ENCODE measurements around the gene INPP4A. TPM values are rescaled to one million over a fixed set of nuclear protein-coding genes. Genes with fewer than 3 reads are reported as not detected.
"Not testable (repeated sequence)": the region's sequence is repeated elsewhere in the genome, so short reads cannot be mapped to it uniquely, and the experiment has no call there.

The INPP4A gene
- total RNA-seq, 1 experiment from 2014 or later, result 8.4 TPM

GRCh38 chr2:98582523-98582922 lies 137.9 kb downstream of the INPP4A start:
- DNase-seq, result no peak
- Histone ChIP-seq H3K27me3 (no peaks in the 10 kb centered on the region), H3K36me3 (no peaks in the 10 kb centered on the region), H3K9me3 (no peaks in the 10 kb centered on the region), H3K4me3 (no peak overlapping the region)

DNA sequence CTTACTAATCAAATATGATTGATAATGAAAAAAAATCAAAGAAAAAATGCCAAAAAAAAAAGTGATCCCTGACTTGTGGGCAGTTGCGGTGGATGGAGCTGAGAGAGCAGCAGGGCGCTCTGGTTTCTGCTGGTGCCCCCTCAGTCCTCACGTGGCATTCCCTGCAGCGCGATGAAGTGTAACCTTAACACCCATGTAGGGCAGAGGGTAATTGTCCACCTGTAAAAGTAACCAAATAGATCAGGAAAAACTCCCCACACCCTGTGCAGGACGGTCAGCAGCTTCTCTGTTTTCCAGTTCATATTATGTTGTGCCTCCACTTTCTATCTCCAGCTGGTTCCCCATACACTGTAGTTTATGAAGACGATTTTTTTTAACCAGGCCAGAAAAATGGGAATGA lies 138.6 kb downstream of the INPP4A start:
- no peaks in the 10 kb centered on the region for H3K36me3 ChIP-seq
- DNase-seq, result no peak

DNA sequence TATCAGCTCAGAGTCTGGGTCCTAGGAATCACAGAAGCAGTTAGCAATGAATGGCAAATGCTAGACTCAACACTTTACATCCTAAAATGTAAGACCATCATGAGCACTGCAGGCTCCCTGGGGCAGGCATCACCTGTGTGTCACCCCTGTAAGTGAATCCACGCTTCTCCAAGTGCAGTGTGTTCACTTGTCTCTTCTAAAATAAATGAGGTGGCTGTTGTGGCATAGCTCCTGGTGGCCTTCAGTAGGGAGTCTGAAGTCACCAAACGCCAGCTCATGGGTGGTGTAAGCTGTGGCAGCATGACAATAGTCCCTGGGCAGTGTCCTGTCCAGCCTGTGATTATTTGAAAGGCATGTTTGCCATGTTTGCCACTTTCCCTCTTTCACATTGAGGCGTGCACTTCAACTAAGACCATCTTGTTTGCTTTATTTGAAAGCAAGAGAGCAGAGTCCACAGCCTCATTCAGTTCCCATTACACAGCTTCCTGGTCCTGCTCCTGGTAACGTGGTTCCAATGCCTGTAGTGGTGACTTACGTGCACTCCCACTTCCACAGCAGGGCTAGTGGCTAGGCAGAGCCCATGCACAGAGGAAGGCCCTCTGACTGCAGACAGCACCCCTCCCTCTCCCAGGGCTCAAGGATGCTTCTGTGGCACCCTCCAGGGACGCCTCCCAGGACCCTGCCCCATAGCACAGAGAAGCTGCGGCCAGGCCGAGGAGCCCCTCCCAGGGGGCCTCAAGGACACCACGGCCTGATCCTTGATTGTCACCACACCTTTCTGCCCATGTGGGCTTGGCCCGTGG lies 139.4 kb downstream of the INPP4A start:
- no peak for DNase-seq
- Histone ChIP-seq H3K36me3 (no peaks in the 10 kb centered on the region), H3K4me3 (no peak overlapping the region), H3K9me3 (no peaks in the 10 kb centered on the region), H3K27me3 (no peaks in the 10 kb centered on the region)

More for the DNA sequence above, 138.6 kb downstream of the INPP4A start:
- Histone ChIP-seq H3K9me3 (no peaks in the 10 kb centered on the region), H3K27me3 (no peaks in the 10 kb centered on the region), H3K4me3 (no peak overlapping the region)

GRCh38 chr2:98585386-98585785 lies 140.7 kb downstream of the INPP4A start:
- no peaks in the 10 kb centered on the region for H3K27me3 ChIP-seq
- H3K4me3 ChIP-seq, result no peak overlapping the region
- no peaks in the 10 kb centered on the region for H3K9me3 ChIP-seq
- no peak for DNase-seq
- no peaks in the 10 kb centered on the region; the same call in 1 of the 2 replicates for H3K36me3 ChIP-seq

GRCh38 chr2:98586551-98587140 lies 142.0 kb downstream of the INPP4A start:
- Histone ChIP-seq H3K4me3 (no peak overlapping the region), H3K27me3 (no peaks in the 10 kb centered on the region), H3K9me3 (no peaks in the 10 kb centered on the region), H3K36me3 (no peaks in the 10 kb centered on the region; the same call in 1 of the 2 replicates)
- no peak for DNase-seq

DNA sequence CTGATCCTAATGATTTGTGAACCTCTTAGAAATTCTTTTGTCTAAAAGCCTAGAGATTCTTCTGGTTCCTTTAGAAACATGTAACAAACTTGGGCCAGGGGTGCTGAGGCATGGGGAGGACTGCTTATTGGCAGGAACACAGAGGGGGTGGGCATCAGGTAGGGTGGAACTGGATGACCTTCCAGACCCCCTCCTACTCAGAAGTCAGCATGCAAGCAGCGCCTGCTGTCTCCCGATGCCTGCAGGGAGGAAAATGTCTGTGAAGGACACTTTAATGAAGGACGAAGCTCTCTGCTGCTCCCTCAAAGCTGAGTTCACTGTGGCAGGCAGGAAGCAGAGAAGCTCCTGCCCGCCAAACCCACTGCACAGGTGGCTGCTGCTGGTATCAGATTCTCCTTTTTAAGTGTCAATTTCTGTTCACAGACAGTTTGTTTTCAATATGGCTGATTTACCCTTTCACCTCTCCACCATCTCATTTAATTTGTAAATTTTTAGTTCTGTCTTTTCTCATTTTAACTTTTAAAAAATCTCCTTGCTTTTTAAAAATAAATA lies 144.3 kb downstream of the INPP4A start:
- Histone ChIP-seq H3K36me3 (no peaks in the 10 kb centered on the region; the same call in none of the 2 replicates), H3K4me3 (no peak overlapping the region), H3K9me3 (no peaks in the 10 kb centered on the region), H3K27me3 (no peaks in the 10 kb centered on the region)
- no peak for DNase-seq

GRCh38 chr2:98589489-98589888 lies 144.8 kb downstream of the INPP4A start:
- no peaks in the 10 kb centered on the region for H3K27me3 ChIP-seq
- H3K36me3 ChIP-seq, result no peaks in the 10 kb centered on the region; the same call in none of the 2 replicates
- no peak for DNase-seq
- H3K4me3 ChIP-seq, result no peak overlapping the region
- no peaks in the 10 kb centered on the region for H3K9me3 ChIP-seq

- H3K9me3 ChIP-seq, result no peaks in the 10 kb centered on the region
- no peaks in the 10 kb centered on the region for H3K27me3 ChIP-seq
- H3K36me3 ChIP-seq, result peaks cover 18% of the 10 kb centered on the region
- no peak overlapping the region for H3K4me3 ChIP-seq
- DNase-seq, result no peak
Measured at GRCh38 chr2:98592565-98592964, 147.9 kb downstream of the INPP4A start.

DNA sequence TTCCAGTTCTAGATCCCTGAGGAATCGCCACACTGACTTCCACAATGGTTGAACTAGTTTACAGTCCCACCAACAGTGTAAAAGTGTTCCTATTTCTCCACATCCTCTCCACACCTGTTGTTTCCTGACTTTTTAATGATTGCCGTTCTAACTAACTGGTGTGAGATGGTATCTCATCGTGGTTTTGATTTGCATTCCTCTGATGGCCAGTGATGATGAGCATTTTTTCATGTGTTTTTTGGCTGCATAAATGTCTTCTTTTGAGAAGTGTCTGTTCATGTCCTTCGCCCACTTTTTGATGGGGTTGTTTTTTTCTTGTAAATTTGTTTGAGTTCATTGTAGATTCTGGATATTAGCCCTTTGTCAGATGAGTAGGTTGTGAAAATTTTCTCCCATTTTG lies 150.0 kb downstream of the INPP4A start:
- H3K4me3 ChIP-seq, DNase-seq, H3K27me3 ChIP-seq, H3K9me3 ChIP-seq: not testable (repeated sequence)
- H3K36me3 ChIP-seq, result peaks cover 30% of the 10 kb centered on the region

GRCh38 chr2:98598781-98599428 lies 154.2 kb downstream of the INPP4A start:
- DNase-seq, result no peak
- no peaks in the 10 kb centered on the region for H3K27me3 ChIP-seq
- no peak overlapping the region for H3K4me3 ChIP-seq
- H3K9me3 ChIP-seq, result no peaks in the 10 kb centered on the region
- peaks cover 62% of the 10 kb centered on the region for H3K36me3 ChIP-seq

- Histone ChIP-seq H3K9me3 (no peaks in the 10 kb centered on the region), H3K27me3 (no peaks in the 10 kb centered on the region), H3K36me3 (peaks cover 53% of the 10 kb centered on the region), H3K4me3 (no peak overlapping the region)
- DNase-seq, result no peak
Measured at GRCh38 chr2:98601532-98602132, 157.0 kb downstream of the INPP4A start.

DNA sequence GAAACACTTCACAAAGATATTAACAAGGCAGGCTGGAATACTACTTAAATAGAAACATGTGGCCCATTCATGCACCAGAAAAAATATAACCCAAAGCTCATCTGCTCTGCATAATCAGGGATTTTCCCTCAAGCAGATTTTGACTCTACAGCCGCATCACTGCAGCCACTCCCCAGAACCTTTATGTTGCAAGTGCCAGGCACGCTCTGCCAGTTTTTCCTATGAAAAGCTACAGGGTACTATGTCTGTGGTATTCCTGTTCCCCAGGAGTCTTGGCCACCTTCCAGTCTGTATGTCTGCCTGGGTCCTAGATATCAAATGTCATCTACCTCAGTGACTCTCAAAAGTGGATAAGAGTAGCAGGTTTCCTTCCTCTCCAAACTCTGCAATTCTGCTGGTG lies 159.9 kb downstream of the INPP4A start:
- DNase-seq, result no peak
- Histone ChIP-seq H3K27me3 (no peaks in the 10 kb centered on the region), H3K36me3 (peaks cover 39% of the 10 kb centered on the region), H3K9me3 (no peaks in the 10 kb centered on the region), H3K4me3 (no peak overlapping the region)

- H3K36me3 ChIP-seq, result peaks cover 39% of the 10 kb centered on the region
Measured at GRCh38 chr2:98605076-98605475, 160.4 kb downstream of the INPP4A start.

DNA sequence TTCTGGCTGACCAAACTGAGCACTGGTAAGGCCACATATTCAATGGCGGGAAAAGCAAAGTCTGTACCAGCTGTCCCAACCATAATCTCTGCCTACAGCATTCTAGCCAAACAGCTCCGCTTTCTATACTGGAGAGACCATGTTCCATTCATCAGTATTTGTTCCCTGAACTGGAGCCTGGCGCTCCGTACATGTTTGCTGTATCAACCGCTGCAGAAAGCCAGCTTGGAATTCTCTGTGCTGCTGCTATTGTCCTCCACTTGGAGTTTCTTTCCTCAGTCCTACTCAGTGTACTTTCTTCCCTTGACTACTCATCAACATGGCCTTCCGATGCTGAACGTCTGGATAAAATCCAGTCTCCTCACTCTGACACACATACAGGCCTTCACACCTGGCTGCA lies 161.8 kb downstream of the INPP4A start:
- no peak for DNase-seq
- no peak overlapping the region for H3K4me3 ChIP-seq
- H3K27me3 ChIP-seq, result no peaks in the 10 kb centered on the region
- H3K36me3 ChIP-seq, result peaks cover 39% of the 10 kb centered on the region
- H3K9me3 ChIP-seq, result no peaks in the 10 kb centered on the region

More at GRCh38 chr2:98605076-98605475, 160.4 kb downstream of the INPP4A start:
- Histone ChIP-seq H3K9me3 (no peaks in the 10 kb centered on the region), H3K4me3 (no peak overlapping the region), H3K27me3 (no peaks in the 10 kb centered on the region)
- no peak for DNase-seq

GRCh38 chr2:98607104-98607503 lies 162.4 kb downstream of the INPP4A start:
- no peak for DNase-seq
- no peaks in the 10 kb centered on the region for H3K9me3 ChIP-seq
- peak overlapping the region; percentile 94 for H3K4me3 ChIP-seq
- peaks cover 36% of the 10 kb centered on the region for H3K36me3 ChIP-seq
- no peaks in the 10 kb centered on the region for H3K27me3 ChIP-seq

- peaks cover 39% of the 10 kb centered on the region for H3K36me3 ChIP-seq
- no peak for DNase-seq
- H3K27me3 ChIP-seq, result no peaks in the 10 kb centered on the region
- H3K4me3 ChIP-seq, result peak overlapping the region; percentile 94
- no peaks in the 10 kb centered on the region for H3K9me3 ChIP-seq
Measured at GRCh38 chr2:98607741-98608115, 163.1 kb downstream of the INPP4A start.
